Measurements from ENCODE around the gene ITPR3. TPM values are rescaled to one million over a fixed set of nuclear protein-coding genes. Genes with fewer than 3 reads are reported as not detected.
A peak's percentile ranks its signal among the peaks of the same experiment; 100 is the strongest.

ITPR3 gene
- total and polyA plus RNA-seq, 2 donors from 2014 or later = 4.2 to 86.3 TPM

GRCh38 chr6:33737267-33738026, 116.3 kb downstream of the ITPR3 start:
- peaks cover 0 to 3% (median 0%) of the 10 kb centered on the region in 3 donors for H3K4me1 ChIP-seq (ENCODE audit: control insufficient read depth in 2 of 3, insufficient read depth in 2 of 3, low read depth in 1 of 3, low read length in 3 of 3)
- no peaks in the 10 kb centered on the region for H3K36me3 ChIP-seq (ENCODE audit: control insufficient read depth in 2 of 3, insufficient read depth in 3 of 3, low read length in 3 of 3)

GRCh38 chr6:33738153-33738552, 117.0 kb downstream of the ITPR3 start:
- Histone ChIP-seq H3K27me3 (ENCODE audit: control insufficient read depth, insufficient read depth, low read length) (no peaks in the 10 kb centered on the region), H3K36me3 (ENCODE audit: control insufficient read depth in 2 of 3, insufficient read depth in 3 of 3, low read length in 3 of 3) (no peaks in the 10 kb centered on the region), H3K27ac (ENCODE audit: low read depth in 2 of 2, low read length in 2 of 2) (no peak overlapping the region), H3K4me3 (ENCODE audit: low read length in 3 of 3) (no peak overlapping the region), H3K9ac (ENCODE audit: low read length in 3 of 3) (no peak overlapping the region), H3K9me3 (ENCODE audit: control insufficient read depth in 2 of 3, insufficient read depth in 1 of 3, low read length in 3 of 3) (no peaks in the 10 kb centered on the region), H3K4me1 (ENCODE audit: control insufficient read depth in 2 of 3, insufficient read depth in 2 of 3, low read depth in 1 of 3, low read length in 3 of 3) (no peaks in the 10 kb centered on the region)
- no peak for FAIRE-seq
- no peak for DNase-seq
- intact Hi-C loops (cut with DNase I) = no loop called here
- no peak for TF ChIP-seq CTCF (IDR thresholded peaks at IDR 0.05; ENCODE audit: borderline replicate concordance, extremely low read depth, insufficient read depth)

More at GRCh38 chr6:33737267-33738026, 116.3 kb downstream of the ITPR3 start:
- Histone ChIP-seq H3K9me3 (ENCODE audit: control insufficient read depth in 2 of 3, insufficient read depth in 1 of 3, low read length in 3 of 3) (no peaks in the 10 kb centered on the region), H3K27me3 (ENCODE audit: control insufficient read depth, insufficient read depth, low read length) (no peaks in the 10 kb centered on the region), H3K27ac (ENCODE audit: low read depth in 2 of 2, low read length in 2 of 2) (no peak overlapping the region), H3K4me3 (ENCODE audit: low read length in 3 of 3) (no peak overlapping the region), H3K9ac (ENCODE audit: low read length in 3 of 3) (no peak overlapping the region)
- DNase-seq = peak in 1 of 5 donors; percentile 25
- intact Hi-C loops (cut with DNase I) = no loop called here
- no peak for FAIRE-seq
- TF ChIP-seq CTCF (IDR thresholded peaks at IDR 0.05; ENCODE audit: borderline replicate concordance, extremely low read depth, insufficient read depth) = peak; percentile 8

GRCh38 chr6:33738879-33739278, 117.8 kb downstream of the ITPR3 start:
- intact Hi-C loops (cut with DNase I) = no loop called here
- H3K9ac ChIP-seq (ENCODE audit: low read length in 3 of 3) = no peak overlapping the region

More at GRCh38 chr6:33738879-33739278, 117.8 kb downstream of the ITPR3 start:
- no peaks in the 10 kb centered on the region for H3K36me3 ChIP-seq (ENCODE audit: control insufficient read depth in 2 of 3, insufficient read depth in 3 of 3, low read length in 3 of 3)
- H3K27ac ChIP-seq (ENCODE audit: low read depth in 2 of 2, low read length in 2 of 2) = no peak overlapping the region
- TF ChIP-seq CTCF (IDR thresholded peaks at IDR 0.05; ENCODE audit: borderline replicate concordance, extremely low read depth, insufficient read depth) = no peak
- no peak overlapping the region for H3K4me3 ChIP-seq (ENCODE audit: low read length in 3 of 3)
- H3K27me3 ChIP-seq (ENCODE audit: control insufficient read depth, insufficient read depth, low read length) = no peaks in the 10 kb centered on the region
- H3K4me1 ChIP-seq (ENCODE audit: control insufficient read depth in 2 of 3, insufficient read depth in 2 of 3, low read depth in 1 of 3, low read length in 3 of 3) = no peaks in the 10 kb centered on the region
- DNase-seq (no peak), FAIRE-seq (no peak)
- no peaks in the 10 kb centered on the region for H3K9me3 ChIP-seq (ENCODE audit: control insufficient read depth in 2 of 3, insufficient read depth in 1 of 3, low read length in 3 of 3)

All from kidney (tissue), 14 donors.